Breast epithelium (tissue), 3 donors: ENCODE results near the gene HMCN2.

ENCODE experiments used
- POLR2A ChIP-seq: fragments of 450-650 bp; IDR thresholded peaks from one replicate; pipeline ENCODE4 v1.6.1; 2016; ENCODE audit warnings: antibody characterized with exemption, mild to moderate bottlenecking, moderate library complexity
- POLR2AphosphoS5 ChIP-seq, 3 donors: sonication (generic); formaldehyde crosslinking; IDR thresholded peaks; one replicate each; pipeline ENCODE4 v1.6.1; 2017; ENCODE audit warnings: antibody characterized with exemption in 3 of 3
- TF ChIP-seq, protein P1 (sequence below), 3 donors: fragments of 450-650 bp; IDR thresholded peaks; one replicate each; pipeline ENCODE4 v1.5.1; 2016 to 2017; ENCODE audit warnings: antibody characterized with exemption in 3 of 3, mild to moderate bottlenecking in 3 of 3, moderate library complexity in 3 of 3

DNA sequence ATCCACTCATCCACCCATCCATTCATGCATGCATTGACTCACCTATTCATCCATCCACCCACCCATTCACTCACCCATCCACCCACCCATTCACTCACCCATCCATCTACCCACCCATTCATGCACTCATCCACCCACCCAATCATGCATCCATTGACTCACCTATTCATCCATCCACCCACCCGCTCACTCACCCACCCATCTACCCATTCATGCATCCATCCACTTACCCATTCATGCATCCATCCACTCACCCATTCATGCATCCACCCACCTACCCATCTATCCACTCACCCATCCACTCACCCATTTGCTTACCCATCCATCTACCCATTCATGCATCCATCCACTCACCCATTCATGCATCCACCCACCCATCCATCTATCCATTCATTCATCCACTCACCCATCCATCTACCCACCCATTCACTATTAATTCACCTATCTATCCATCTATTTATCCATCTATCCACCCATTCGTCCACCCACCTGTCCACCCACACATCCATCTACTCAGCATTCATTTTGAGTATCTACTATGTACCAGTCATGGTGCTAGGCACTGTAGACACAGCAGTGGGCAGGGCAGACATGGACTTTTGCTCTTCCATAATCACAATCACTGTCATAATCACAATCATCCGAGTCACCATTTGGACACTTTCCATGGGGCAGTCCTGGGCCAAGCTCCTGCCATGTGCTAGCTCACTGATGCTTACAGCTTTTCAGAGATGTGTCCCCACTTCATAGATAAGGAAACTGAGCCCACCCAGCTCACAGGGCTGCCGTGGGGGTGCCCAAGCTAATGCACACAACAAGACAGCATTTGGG, 34.4 kb downstream of the HMCN2 start:
- TF ChIP-seq, protein P1, sequence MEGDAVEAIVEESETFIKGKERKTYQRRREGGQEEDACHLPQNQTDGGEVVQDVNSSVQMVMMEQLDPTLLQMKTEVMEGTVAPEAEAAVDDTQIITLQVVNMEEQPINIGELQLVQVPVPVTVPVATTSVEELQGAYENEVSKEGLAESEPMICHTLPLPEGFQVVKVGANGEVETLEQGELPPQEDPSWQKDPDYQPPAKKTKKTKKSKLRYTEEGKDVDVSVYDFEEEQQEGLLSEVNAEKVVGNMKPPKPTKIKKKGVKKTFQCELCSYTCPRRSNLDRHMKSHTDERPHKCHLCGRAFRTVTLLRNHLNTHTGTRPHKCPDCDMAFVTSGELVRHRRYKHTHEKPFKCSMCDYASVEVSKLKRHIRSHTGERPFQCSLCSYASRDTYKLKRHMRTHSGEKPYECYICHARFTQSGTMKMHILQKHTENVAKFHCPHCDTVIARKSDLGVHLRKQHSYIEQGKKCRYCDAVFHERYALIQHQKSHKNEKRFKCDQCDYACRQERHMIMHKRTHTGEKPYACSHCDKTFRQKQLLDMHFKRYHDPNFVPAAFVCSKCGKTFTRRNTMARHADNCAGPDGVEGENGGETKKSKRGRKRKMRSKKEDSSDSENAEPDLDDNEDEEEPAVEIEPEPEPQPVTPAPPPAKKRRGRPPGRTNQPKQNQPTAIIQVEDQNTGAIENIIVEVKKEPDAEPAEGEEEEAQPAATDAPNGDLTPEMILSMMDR (IDR thresholded peaks at IDR 0.05), result no peak
- no peak for TF ChIP-seq POLR2A
- TF ChIP-seq POLR2AphosphoS5 (IDR thresholded peaks at IDR 0.05), result no peak
